ENCODE data around the gene PITPNM3. TPM values are rescaled to one million over a fixed set of nuclear protein-coding genes. Genes with fewer than 3 reads are reported as not detected.
A peak's percentile ranks its signal among the peaks of the same experiment; 100 is the strongest.

The PITPNM3 gene
- total and polyA plus RNA-seq, 2 donors (not counting 1 experiment from before 2014, with no cell fraction given), result 0.99 to 1.1 TPM

DNA sequence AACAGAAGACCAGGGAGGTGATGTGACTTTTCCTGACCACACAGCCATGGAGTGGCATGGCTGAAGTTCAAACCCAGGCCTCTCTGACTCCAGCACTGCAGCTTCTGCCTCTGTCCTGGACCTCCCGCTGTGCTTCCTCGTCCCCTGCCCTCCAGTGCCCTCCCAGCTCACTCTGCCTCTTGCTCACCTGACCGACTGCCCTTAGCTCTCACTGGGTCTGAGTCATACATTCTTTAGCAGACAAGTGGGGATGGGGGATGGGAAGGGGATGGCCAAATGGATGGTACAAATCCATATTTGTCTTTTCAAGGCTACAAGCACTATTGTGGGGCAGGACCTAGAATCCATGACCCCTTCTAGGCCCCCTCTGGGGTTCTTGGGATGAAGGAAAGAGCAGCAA lies 33.0 kb downstream of the PITPNM3 start:
- H3K27ac ChIP-seq (ENCODE audit: insufficient read depth, low read length), result no peak overlapping the region
- peak; percentile 14 to 49 for DNase-seq (ENCODE audit: low read depth in 2 of 2)
- TF ChIP-seq EZH2 (IDR thresholded peaks at IDR 0.05; ENCODE audit: low read length, missing control alignments), result no peak
- TF ChIP-seq, protein P1, sequence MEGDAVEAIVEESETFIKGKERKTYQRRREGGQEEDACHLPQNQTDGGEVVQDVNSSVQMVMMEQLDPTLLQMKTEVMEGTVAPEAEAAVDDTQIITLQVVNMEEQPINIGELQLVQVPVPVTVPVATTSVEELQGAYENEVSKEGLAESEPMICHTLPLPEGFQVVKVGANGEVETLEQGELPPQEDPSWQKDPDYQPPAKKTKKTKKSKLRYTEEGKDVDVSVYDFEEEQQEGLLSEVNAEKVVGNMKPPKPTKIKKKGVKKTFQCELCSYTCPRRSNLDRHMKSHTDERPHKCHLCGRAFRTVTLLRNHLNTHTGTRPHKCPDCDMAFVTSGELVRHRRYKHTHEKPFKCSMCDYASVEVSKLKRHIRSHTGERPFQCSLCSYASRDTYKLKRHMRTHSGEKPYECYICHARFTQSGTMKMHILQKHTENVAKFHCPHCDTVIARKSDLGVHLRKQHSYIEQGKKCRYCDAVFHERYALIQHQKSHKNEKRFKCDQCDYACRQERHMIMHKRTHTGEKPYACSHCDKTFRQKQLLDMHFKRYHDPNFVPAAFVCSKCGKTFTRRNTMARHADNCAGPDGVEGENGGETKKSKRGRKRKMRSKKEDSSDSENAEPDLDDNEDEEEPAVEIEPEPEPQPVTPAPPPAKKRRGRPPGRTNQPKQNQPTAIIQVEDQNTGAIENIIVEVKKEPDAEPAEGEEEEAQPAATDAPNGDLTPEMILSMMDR (conservative IDR thresholded peaks at IDR 0.05 in 1 of 2, IDR thresholded peaks at IDR 0.05 in 1 of 2; ENCODE audit: low read depth in 1 of 2, low read length in 2 of 2), result no peak

DNA sequence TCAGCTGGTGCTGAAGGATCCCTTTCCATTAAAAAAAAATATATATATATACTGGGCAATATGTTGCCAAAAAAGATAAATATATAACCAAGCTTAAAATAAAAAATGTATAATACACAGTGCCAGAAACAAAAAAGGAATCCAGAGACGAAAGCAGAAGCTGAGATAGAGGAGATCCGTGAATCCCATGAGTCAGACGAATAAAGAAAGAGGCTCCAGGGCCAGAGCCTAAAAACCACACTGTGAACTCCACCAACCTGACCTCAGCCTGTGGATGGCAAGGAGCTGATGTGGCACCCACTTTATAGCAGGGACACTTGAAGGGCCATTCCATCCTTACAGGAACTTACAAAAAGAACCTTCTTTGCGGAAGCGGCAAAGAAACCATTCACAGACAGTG lies 34.8 kb downstream of the PITPNM3 start:
- no peak for DNase-seq (ENCODE audit: low read depth in 2 of 2)
- Histone ChIP-seq H3K27me3 (ENCODE audit: control insufficient read depth, insufficient read depth, low read length) (no peaks in the 10 kb centered on the region), H3K4me1 (ENCODE audit: control insufficient read depth, extremely low read depth, insufficient read depth, low read length) (peaks cover 3% of the 10 kb centered on the region), H3K9ac (ENCODE audit: insufficient read depth, low read length) (no peak overlapping the region), H3K9me3 (ENCODE audit: control insufficient read depth, insufficient read depth, low read depth, low read length) (no peaks in the 10 kb centered on the region), H2AFZ (ENCODE audit: low read length) (no peak overlapping the region), H3K36me3 (ENCODE audit: control insufficient read depth, insufficient read depth, low read length) (no peaks in the 10 kb centered on the region), H3K79me2 (ENCODE audit: control insufficient read depth, insufficient read depth, low read length) (no peaks in the 10 kb centered on the region), H4K20me1 (ENCODE audit: control insufficient read depth, extremely low read depth, insufficient read depth, low read length) (no peaks in the 10 kb centered on the region), H3K4me3 (replicated peaks in 1 of 4; ENCODE audit: control extremely low read depth in 1 of 4, insufficient read depth in 1 of 4, low read depth in 3 of 4, low read length in 4 of 4) (no peak overlapping the region), H3K27ac (ENCODE audit: insufficient read depth, low read length) (no peak overlapping the region), H3K4me2 (ENCODE audit: extremely low read depth, insufficient read depth, low read length) (no peak overlapping the region)
- no peak for TF ChIP-seq EZH2 (IDR thresholded peaks at IDR 0.05; ENCODE audit: low read length, missing control alignments)
- TF ChIP-seq, protein P1 (conservative IDR thresholded peaks at IDR 0.05 in 1 of 2, IDR thresholded peaks at IDR 0.05 in 1 of 2; ENCODE audit: low read depth in 1 of 2, low read length in 2 of 2), result no peak

More for the DNA sequence above, 33.0 kb downstream of the PITPNM3 start:
- H2AFZ ChIP-seq (ENCODE audit: low read length), result no peak overlapping the region
- H3K27me3 ChIP-seq (ENCODE audit: control insufficient read depth, insufficient read depth, low read length), result no peaks in the 10 kb centered on the region
- H3K9ac ChIP-seq (ENCODE audit: insufficient read depth, low read length), result no peak overlapping the region
- H4K20me1 ChIP-seq (ENCODE audit: control insufficient read depth, extremely low read depth, insufficient read depth, low read length), result no peaks in the 10 kb centered on the region
- no peaks in the 10 kb centered on the region for H3K79me2 ChIP-seq (ENCODE audit: control insufficient read depth, insufficient read depth, low read length)
- H3K4me2 ChIP-seq (ENCODE audit: extremely low read depth, insufficient read depth, low read length), result no peak overlapping the region
- H3K4me3 ChIP-seq (replicated peaks in 1 of 4; ENCODE audit: control extremely low read depth in 1 of 4, insufficient read depth in 1 of 4, low read depth in 3 of 4, low read length in 4 of 4), result no peak overlapping the region
- H3K4me1 ChIP-seq (ENCODE audit: control insufficient read depth, extremely low read depth, insufficient read depth, low read length), result peaks cover 3% of the 10 kb centered on the region
- H3K36me3 ChIP-seq (ENCODE audit: control insufficient read depth, insufficient read depth, low read length), result no peaks in the 10 kb centered on the region
- no peaks in the 10 kb centered on the region for H3K9me3 ChIP-seq (ENCODE audit: control insufficient read depth, insufficient read depth, low read depth, low read length)

DNA sequence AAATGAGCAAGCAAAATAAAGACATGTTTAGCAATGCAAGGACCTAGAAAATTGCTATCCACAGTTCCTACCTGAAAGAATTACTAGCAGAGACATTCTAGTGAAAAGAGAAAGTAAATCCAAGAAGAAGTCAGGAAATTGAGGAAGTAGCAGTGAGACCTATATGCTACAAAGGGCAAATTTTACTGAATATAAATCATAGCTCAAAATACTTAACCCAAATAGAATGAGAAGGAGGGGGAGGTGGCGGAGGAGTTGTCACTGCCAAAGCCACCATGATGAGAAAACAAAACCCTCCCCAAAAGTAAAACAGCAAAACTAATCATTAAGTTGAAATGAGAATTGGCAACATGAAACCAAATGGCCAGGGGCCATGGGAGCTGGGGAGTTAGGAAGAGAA lies 39.3 kb downstream of the PITPNM3 start:
- H3K79me2 ChIP-seq (ENCODE audit: control insufficient read depth, insufficient read depth, low read length), result no peaks in the 10 kb centered on the region
- no peak overlapping the region for H3K4me2 ChIP-seq (ENCODE audit: extremely low read depth, insufficient read depth, low read length)
- TF ChIP-seq, protein P1 (conservative IDR thresholded peaks at IDR 0.05 in 1 of 2, IDR thresholded peaks at IDR 0.05 in 1 of 2; ENCODE audit: low read depth in 1 of 2, low read length in 2 of 2), result no peak
- no peak for TF ChIP-seq EZH2 (IDR thresholded peaks at IDR 0.05; ENCODE audit: low read length, missing control alignments)
- no peak overlapping the region for H3K27ac ChIP-seq (ENCODE audit: insufficient read depth, low read length)
- no peak for DNase-seq (ENCODE audit: low read depth in 2 of 2)
- no peak overlapping the region for H2AFZ ChIP-seq (ENCODE audit: low read length)
- H3K9ac ChIP-seq (ENCODE audit: insufficient read depth, low read length), result no peak overlapping the region
- no peaks in the 10 kb centered on the region for H3K27me3 ChIP-seq (ENCODE audit: control insufficient read depth, insufficient read depth, low read length)
- H3K4me1 ChIP-seq (ENCODE audit: control insufficient read depth, extremely low read depth, insufficient read depth, low read length), result no peaks in the 10 kb centered on the region
- no peak overlapping the region for H3K4me3 ChIP-seq (replicated peaks in 1 of 4; ENCODE audit: control extremely low read depth in 1 of 4, insufficient read depth in 1 of 4, low read depth in 3 of 4, low read length in 4 of 4)
- no peaks in the 10 kb centered on the region for H4K20me1 ChIP-seq (ENCODE audit: control insufficient read depth, extremely low read depth, insufficient read depth, low read length)
- H3K9me3 ChIP-seq (ENCODE audit: control insufficient read depth, insufficient read depth, low read depth, low read length), result no peaks in the 10 kb centered on the region
- no peaks in the 10 kb centered on the region for H3K36me3 ChIP-seq (ENCODE audit: control insufficient read depth, insufficient read depth, low read length)

All from fibroblast of lung (primary cell).